GM06990 (cell line): ENCODE data around the gene MAN1A1.

Source experiments
- DNase-seq: peaks from one replicate; pipeline ENCODE4 v3.0.0-alpha.2; 2011; ENCODE audit not compliant: insufficient read length; ENCODE audit errors: extremely low read depth
- H3K27me3 ChIP-seq: replicated peaks from 2 replicates; pipeline ENCODE4 v1.6.0; 2011; ENCODE audit warnings: low read length; ENCODE audit not compliant: control insufficient read depth, insufficient read depth
- H3K36me3 ChIP-seq: 2 replicates; pipeline ENCODE4 v1.5.1; 2011; ENCODE audit warnings: low read length; ENCODE audit not compliant: control insufficient read depth, insufficient read depth
- H3K4me3 ChIP-seq: replicated peaks from 2 replicates; pipeline ENCODE4 v1.5.1; 2011; ENCODE audit warnings: low read depth, mild to moderate bottlenecking, control low read depth, low read length
- CTCF ChIP-seq: IDR thresholded peaks from 2 replicates; pipeline ENCODE4 v1.5.1; 2011; ENCODE audit warnings: low read length, control low read depth, mild to moderate bottlenecking, inconsistent platforms; ENCODE audit not compliant: insufficient read depth, poor library complexity, severe bottlenecking

MAN1A1 gene

GRCh38 chr6:119186490-119186889 lies 163.1 kb downstream of the MAN1A1 start:
- no peak for DNase-seq
- H3K36me3 ChIP-seq, result no peaks in the 10 kb centered on the region; the same call in 1 of the 2 replicates

GRCh38 chr6:119184008-119184648 lies 165.4 kb downstream of the MAN1A1 start:
- no peak for DNase-seq
- no peak for TF ChIP-seq CTCF
- Histone ChIP-seq H3K36me3 (no peaks in the 10 kb centered on the region; the same call in 1 of the 2 replicates), H3K27me3 (no peaks in the 10 kb centered on the region), H3K4me3 (no peak overlapping the region)

More at GRCh38 chr6:119186490-119186889, 163.1 kb downstream of the MAN1A1 start:
- TF ChIP-seq CTCF, result no peak
- H3K4me3 ChIP-seq, result no peak overlapping the region
- no peaks in the 10 kb centered on the region for H3K27me3 ChIP-seq

GRCh38 chr6:119183457-119183856 lies 166.1 kb downstream of the MAN1A1 start:
- Histone ChIP-seq H3K36me3 (no peaks in the 10 kb centered on the region; the same call in 1 of the 2 replicates), H3K4me3 (no peak overlapping the region), H3K27me3 (no peaks in the 10 kb centered on the region)
- no peak for TF ChIP-seq CTCF
- DNase-seq, result no peak

- H3K36me3 ChIP-seq, result no peaks in the 10 kb centered on the region; the same call in 1 of the 2 replicates
- no peaks in the 10 kb centered on the region for H3K27me3 ChIP-seq
- no peak overlapping the region for H3K4me3 ChIP-seq
- no peak for TF ChIP-seq CTCF
- no peak for DNase-seq
Measured at GRCh38 chr6:119182875-119183274, 166.7 kb downstream of the MAN1A1 start.

GRCh38 chr6:119182216-119182803 lies 167.3 kb downstream of the MAN1A1 start:
- H3K4me3 ChIP-seq, result no peak overlapping the region
- no peaks in the 10 kb centered on the region for H3K27me3 ChIP-seq
- no peaks in the 10 kb centered on the region; the same call in 1 of the 2 replicates for H3K36me3 ChIP-seq
- DNase-seq, result no peak
- TF ChIP-seq CTCF, result no peak

GRCh38 chr6:119181046-119181445 lies 168.5 kb downstream of the MAN1A1 start:
- H3K4me3 ChIP-seq, result no peak overlapping the region

More at GRCh38 chr6:119181046-119181445, 168.5 kb downstream of the MAN1A1 start:
- Histone ChIP-seq H3K36me3 (no peaks in the 10 kb centered on the region), H3K27me3 (no peaks in the 10 kb centered on the region)
- TF ChIP-seq CTCF, result no peak
- DNase-seq, result no peak
